Chondrocyte (in vitro differentiated cells): ENCODE measurements around the gene SLC46A3. TPM values are rescaled to one million over a fixed set of nuclear protein-coding genes. Genes with fewer than 3 reads are reported as not detected.
A peak's percentile ranks its signal among the peaks of the same experiment; 100 is the strongest.
"Not testable (repeated sequence)": the region's sequence is repeated elsewhere in the genome, so short reads cannot be mapped to it uniquely, and the experiment has no call there.

Source experiments
- DNase-seq: peaks from one replicate; pipeline ENCODE4 v3.0.0; 2021; ENCODE audit warnings: mixed read lengths, low spot score
- H3K27ac Mint-ChIP-seq: one replicate; pipeline ENCODE4 v1.8.0; 2021; ENCODE audit warnings: mild to moderate bottlenecking, moderate library complexity, mixed read lengths; ENCODE audit not compliant: unreplicated experiment
- H3K27me3 Mint-ChIP-seq: 2 replicates; pipeline ENCODE4 v1.8.0; 2021; ENCODE audit warnings: low read depth, mixed read lengths
- H3K36me3 Mint-ChIP-seq: 2 replicates; pipeline ENCODE4 v1.8.0; 2021; ENCODE audit warnings: low read depth, mixed read lengths
- H3K4me1 Mint-ChIP-seq: 2 replicates; pipeline ENCODE4 v1.8.0; 2021; ENCODE audit warnings: low read depth, mild to moderate bottlenecking, mixed read lengths
- H3K4me3 Mint-ChIP-seq: one replicate; pipeline ENCODE4 v1.8.0; 2021; ENCODE audit warnings: mild to moderate bottlenecking, moderate library complexity, mixed read lengths; ENCODE audit not compliant: unreplicated experiment
- H3K9me3 Mint-ChIP-seq: 2 replicates; pipeline ENCODE4 v1.8.0; 2021; ENCODE audit warnings: low read depth, mixed read lengths
- CTCF ChIP-seq: fragments of 200-600 bp; sonication (generic); IDR thresholded peaks from 2 replicates; pipeline ENCODE4 v1.5.0; 2021; ENCODE audit warnings: antibody characterized with exemption, mild to moderate bottlenecking, moderate library complexity
- total RNA-seq: library from RNA; stranded (reverse); gene quantifications from 3 replicates; pipeline ENCODE4 v1.2.1, GENCODE V29; 2021

SLC46A3 gene
- total RNA-seq, 1 donor from 2014 or later, result 14.0 TPM

GRCh38 chr13:28704282-28704681, 14.5 kb downstream of the SLC46A3 start:
- no peaks in the 10 kb centered on the region for H3K9me3 Mint-ChIP-seq
- no peak overlapping the region for H3K4me3 Mint-ChIP-seq
- TF ChIP-seq CTCF, result no peak

DNA sequence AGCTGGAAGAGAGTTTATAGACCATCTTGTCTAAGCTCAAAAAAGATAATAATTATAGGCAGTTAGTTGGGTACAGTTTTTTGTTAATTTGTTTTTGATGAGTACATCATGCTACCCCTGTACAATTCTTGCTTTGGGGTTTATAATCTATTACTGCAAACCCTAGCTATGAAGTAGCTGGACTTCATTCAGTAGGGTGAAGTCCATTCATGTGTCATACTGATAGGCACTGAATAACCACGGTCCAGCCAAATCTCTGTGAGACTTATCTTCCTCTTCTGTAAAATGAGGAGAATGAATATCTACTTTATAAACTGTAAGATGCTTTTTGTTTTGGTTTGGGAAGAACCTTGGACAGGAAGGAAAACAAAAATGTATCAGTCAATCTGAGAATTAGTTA, 19.5 kb downstream of the SLC46A3 start:
- no peak for TF ChIP-seq CTCF
- H3K36me3 Mint-ChIP-seq, result peaks cover 23% of the 10 kb centered on the region

More at GRCh38 chr13:28704282-28704681, 14.5 kb downstream of the SLC46A3 start:
- Mint-ChIP-seq H3K4me1 (peaks cover 9% of the 10 kb centered on the region), H3K36me3 (peaks cover 23% of the 10 kb centered on the region), H3K27me3 (no peaks in the 10 kb centered on the region), H3K27ac (no peak overlapping the region)
- DNase-seq, result no peak

GRCh38 chr13:28697441-28697840, 21.3 kb downstream of the SLC46A3 start:
- Mint-ChIP-seq H3K4me1 (peaks cover 11% of the 10 kb centered on the region), H3K9me3 (peaks cover 6% of the 10 kb centered on the region), H3K4me3 (no peak overlapping the region), H3K36me3 (peaks cover 24% of the 10 kb centered on the region), H3K27me3 (no peaks in the 10 kb centered on the region), H3K27ac (no peak overlapping the region)
- TF ChIP-seq CTCF, result no peak
- DNase-seq, result no peak

More for the DNA sequence above, 19.5 kb downstream of the SLC46A3 start:
- Mint-ChIP-seq H3K27ac (no peak overlapping the region), H3K27me3 (no peaks in the 10 kb centered on the region), H3K9me3 (peaks cover 2% of the 10 kb centered on the region), H3K4me3 (no peak overlapping the region), H3K4me1 (peaks cover under 1% of the 10 kb centered on the region)
- DNase-seq, result no peak

DNA sequence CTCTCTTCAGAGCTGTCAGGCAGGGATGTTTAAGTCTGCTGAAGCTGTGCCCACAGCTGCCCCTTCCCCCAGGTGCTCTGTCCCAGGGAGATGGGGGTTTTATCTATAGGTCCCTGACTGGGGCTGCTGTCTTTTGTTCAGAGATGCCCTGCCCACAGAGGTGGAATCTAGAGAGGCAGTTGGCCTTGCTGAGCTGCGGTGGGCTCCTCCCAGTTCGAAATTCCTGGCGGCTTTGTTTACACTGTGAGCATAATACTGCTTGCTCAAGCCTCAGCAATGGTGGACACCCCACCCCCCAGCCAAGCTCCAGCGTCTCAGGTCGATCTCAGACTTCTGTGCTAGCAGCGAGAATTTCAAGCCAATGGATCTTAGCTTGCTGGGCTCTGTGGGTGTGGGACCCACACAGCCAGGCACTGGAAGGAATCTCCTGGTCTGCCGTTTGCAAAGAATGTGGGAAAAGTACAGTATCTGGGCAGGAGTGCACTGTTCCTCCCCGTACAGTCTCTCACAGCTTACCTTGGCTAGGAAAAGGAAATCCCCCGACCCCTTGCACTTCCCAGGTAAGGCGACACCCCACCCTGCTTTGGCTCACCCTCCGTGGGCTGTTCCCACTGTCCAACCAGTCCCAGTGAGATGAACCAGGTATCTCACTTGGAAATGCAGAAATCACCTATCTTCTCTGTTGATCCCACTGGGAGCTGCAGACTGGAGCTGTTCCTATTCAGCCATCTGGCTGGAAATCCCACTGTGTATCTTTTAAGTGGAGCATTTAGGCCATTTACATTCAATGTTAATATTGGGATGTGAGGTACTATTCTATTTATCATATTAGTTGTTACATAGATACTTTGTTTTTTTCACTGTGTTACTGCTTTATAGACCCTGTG, 24.9 kb downstream of the SLC46A3 start:
- not testable (repeated sequence) for H3K27ac Mint-ChIP-seq

DNA sequence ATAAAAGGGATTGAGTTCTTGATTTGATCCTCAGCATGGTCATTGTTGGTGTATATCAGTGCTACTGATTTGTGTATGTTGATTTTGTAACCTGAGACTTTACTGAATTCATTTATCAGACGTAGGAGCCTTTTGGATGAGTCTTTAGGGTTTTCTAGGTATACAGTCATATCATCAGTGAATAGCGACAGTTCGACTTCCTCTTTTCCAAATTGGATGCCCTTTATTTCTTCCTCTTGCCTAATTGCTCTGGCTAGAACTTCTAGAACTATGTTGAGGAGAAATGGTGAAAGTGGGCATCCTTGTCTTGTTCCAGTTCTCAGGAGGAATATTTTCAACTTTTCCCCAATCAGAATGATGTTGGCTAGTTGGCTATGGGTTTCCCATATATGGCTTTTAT, 32.9 kb downstream of the SLC46A3 start:
- Mint-ChIP-seq H3K9me3 (peaks cover 32% of the 10 kb centered on the region), H3K36me3 (peaks cover 12% of the 10 kb centered on the region), H3K27ac (no peak overlapping the region), H3K27me3 (peaks cover 3% of the 10 kb centered on the region), H3K4me1 (no peaks in the 10 kb centered on the region), H3K4me3 (no peak overlapping the region)
- DNase-seq, result no peak
- no peak for TF ChIP-seq CTCF

More for the DNA sequence above, 24.9 kb downstream of the SLC46A3 start:
- DNase-seq, H3K27me3 Mint-ChIP-seq: not testable (repeated sequence)
- H3K36me3 Mint-ChIP-seq, result peaks cover 13% of the 10 kb centered on the region
- H3K9me3 Mint-ChIP-seq, result peaks cover 22% of the 10 kb centered on the region
- H3K4me3 Mint-ChIP-seq, result peak overlapping the region; percentile 57
- H3K4me1 Mint-ChIP-seq, result peaks cover 11% of the 10 kb centered on the region

DNA sequence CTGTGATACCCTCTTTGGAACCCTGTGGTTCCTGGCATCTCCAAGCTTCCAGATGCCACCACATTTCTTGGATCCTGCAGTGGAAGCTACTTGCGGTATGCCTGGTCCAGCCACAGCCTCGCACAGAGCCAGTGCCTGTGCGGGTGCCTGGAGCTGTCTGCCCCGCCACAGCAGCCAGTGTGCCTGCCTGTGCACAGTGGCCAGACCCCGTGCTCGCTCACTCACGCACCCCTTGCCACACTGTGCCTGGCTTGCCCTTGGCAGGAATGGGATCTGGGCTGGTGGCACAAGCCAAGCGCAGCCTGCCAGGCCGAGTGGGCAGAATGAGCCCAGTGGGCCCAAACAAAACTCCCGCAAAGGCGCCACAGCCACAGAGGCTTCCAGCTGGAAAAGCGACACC, 33.7 kb downstream of the SLC46A3 start:
- Mint-ChIP-seq H3K27ac (no peak overlapping the region), H3K27me3 (peaks cover 3% of the 10 kb centered on the region), H3K36me3 (peaks cover 12% of the 10 kb centered on the region), H3K9me3 (peaks cover 31% of the 10 kb centered on the region), H3K4me1 (no peaks in the 10 kb centered on the region), H3K4me3 (no peak overlapping the region)
- DNase-seq, result no peak
- TF ChIP-seq CTCF, result no peak
